Measurements from ENCODE around the gene LMO7. TPM values are rescaled to one million over a fixed set of nuclear protein-coding genes. Genes with fewer than 3 reads are reported as not detected.

The LMO7 gene
- polyA plus RNA-seq, 1 experiment, result 149 TPM

DNA sequence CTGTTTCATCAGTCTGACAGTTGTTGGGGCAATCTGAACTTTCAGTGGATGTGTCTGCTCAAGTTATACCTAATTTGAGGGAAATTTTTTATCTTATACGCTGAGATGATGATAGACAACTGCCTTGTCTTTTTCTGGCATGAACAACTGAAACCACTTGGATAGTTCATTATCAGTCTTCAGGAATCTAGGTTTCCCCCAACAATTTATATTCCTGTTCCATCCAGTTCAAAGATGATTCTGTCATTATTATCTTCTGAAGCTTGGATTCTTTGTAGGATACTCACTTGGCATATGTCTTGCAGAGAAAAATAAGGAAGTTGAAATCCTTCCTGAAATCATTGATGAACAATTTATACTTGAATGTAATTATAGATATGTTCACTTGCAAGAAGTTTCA is 193.7 kb downstream of the LMO7 start:
- peaks cover 11% of the 10 kb centered on the region for H3K36me3 ChIP-seq (ENCODE audit: control insufficient read depth, insufficient read depth, low read length)
- no peaks in the 10 kb centered on the region for H3K27me3 ChIP-seq (ENCODE audit: control insufficient read depth, insufficient read depth, low read length)
- DNase-seq (ENCODE audit: low read depth), result no peak
- ChIA-PET CTCF (interaction anchor here (1.2 kb wide), 1 partner anchor 134 kb away, joined by 4 read pairs; no protein-coding TSS in a partner anchor), POLR2A (no interaction called here)
- TF ChIP-seq, protein P1, sequence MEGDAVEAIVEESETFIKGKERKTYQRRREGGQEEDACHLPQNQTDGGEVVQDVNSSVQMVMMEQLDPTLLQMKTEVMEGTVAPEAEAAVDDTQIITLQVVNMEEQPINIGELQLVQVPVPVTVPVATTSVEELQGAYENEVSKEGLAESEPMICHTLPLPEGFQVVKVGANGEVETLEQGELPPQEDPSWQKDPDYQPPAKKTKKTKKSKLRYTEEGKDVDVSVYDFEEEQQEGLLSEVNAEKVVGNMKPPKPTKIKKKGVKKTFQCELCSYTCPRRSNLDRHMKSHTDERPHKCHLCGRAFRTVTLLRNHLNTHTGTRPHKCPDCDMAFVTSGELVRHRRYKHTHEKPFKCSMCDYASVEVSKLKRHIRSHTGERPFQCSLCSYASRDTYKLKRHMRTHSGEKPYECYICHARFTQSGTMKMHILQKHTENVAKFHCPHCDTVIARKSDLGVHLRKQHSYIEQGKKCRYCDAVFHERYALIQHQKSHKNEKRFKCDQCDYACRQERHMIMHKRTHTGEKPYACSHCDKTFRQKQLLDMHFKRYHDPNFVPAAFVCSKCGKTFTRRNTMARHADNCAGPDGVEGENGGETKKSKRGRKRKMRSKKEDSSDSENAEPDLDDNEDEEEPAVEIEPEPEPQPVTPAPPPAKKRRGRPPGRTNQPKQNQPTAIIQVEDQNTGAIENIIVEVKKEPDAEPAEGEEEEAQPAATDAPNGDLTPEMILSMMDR (IDR thresholded peaks at IDR 0.05; ENCODE audit: insufficient read depth, low read depth, low read length), result no peak
- no peak overlapping the region for H3K4me3 ChIP-seq (ENCODE audit: low read depth, low read length)

DNA sequence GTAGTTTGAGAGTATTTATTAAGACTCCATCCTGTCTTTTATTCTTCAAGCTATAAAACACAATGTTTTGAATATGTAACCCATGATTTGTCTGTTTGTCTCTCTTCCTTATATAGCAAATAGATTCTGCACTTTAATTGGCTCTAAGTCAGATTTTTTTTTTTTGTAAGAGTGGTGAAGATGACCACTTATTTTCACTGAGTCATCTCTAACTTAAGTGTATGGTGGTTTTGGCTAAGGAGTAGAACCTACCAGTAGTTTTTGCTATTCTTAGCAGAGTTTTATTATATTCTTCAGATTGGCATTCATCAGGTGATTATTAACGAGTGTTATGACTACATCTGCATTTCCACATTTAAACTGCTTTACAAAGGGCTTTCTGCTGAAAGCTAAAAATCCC is 194.7 kb downstream of the LMO7 start:
- CTCF ChIA-PET, result interaction anchor here (1.2 kb wide), 1 partner anchor 135 kb away, joined by 4 read pairs; no protein-coding TSS in a partner anchor
- no peak overlapping the region for H3K4me3 ChIP-seq (ENCODE audit: low read depth, low read length)
- POLR2A ChIA-PET, result interaction anchor here (0.6 kb wide), 1 partner anchor 259 kb away, joined by 5 read pairs; no protein-coding TSS in a partner anchor

DNA sequence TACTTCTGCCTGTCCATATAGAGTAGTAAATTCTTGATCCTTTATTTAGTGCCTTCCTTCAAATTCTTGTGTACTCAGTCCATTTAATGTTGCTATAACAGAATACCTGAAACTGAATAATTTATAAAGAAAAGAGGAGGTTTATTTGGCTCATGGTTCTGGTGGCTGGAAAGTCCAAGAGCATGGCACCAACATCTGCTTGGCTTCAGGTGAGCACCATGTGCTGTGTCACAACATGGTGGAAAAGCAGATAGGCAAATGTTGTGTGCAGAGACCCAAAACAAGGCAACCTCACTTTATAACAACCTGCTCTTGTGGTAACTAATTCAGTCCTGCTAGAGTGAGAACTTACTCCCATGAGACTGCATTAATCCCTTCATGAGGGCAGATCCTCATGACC is 195.3 kb downstream of the LMO7 start:
- H3K4me3 ChIP-seq (ENCODE audit: low read depth, low read length), result no peak overlapping the region
- TF ChIP-seq, protein P1 (IDR thresholded peaks at IDR 0.05; ENCODE audit: insufficient read depth, low read depth, low read length), result no peak
- peaks cover 7% of the 10 kb centered on the region for H3K36me3 ChIP-seq (ENCODE audit: control insufficient read depth, insufficient read depth, low read length)
- CTCF ChIA-PET, result interaction anchor here (1.0 to 3.4 kb wide), 2 partner anchors 31 to 135 kb away, joined by 3 to 20 read pairs; no protein-coding TSS in a partner anchor
- DNase-seq (ENCODE audit: low read depth), result no peak
- H3K27me3 ChIP-seq (ENCODE audit: control insufficient read depth, insufficient read depth, low read length), result no peaks in the 10 kb centered on the region
- POLR2A ChIA-PET, result interaction anchor here (0.6 kb wide), 1 partner anchor 260 kb away, joined by 5 read pairs; no protein-coding TSS in a partner anchor

More for the DNA sequence above, 194.7 kb downstream of the LMO7 start:
- H3K36me3 ChIP-seq (ENCODE audit: control insufficient read depth, insufficient read depth, low read length), result peaks cover 7% of the 10 kb centered on the region
- TF ChIP-seq, protein P1 (IDR thresholded peaks at IDR 0.05; ENCODE audit: insufficient read depth, low read depth, low read length), result no peak
- DNase-seq (ENCODE audit: low read depth), result peak; percentile 54
- no peaks in the 10 kb centered on the region for H3K27me3 ChIP-seq (ENCODE audit: control insufficient read depth, insufficient read depth, low read length)

DNA sequence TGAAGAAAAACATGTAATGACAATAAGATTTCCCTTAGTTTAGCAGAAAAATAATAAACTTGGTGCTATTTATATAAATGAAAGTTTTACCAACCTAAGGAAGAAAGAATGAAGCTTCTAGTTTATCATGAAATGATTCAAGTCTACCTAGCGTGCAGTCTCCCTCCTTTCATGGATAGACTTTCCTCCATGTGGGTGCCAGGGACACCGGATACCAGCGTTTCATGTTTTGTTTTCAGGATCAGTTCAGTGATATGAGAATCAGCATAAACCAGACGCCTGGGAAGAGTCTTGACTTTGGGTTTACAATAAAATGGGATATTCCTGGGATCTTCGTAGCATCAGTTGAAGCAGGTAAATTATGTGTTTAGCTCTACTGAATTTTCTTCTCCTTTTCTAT is 196.7 kb downstream of the LMO7 start:
- Histone ChIP-seq H3K4me3 (ENCODE audit: low read depth, low read length) (no peak overlapping the region), H3K36me3 (ENCODE audit: control insufficient read depth, insufficient read depth, low read length) (peaks cover 10% of the 10 kb centered on the region), H3K27me3 (ENCODE audit: control insufficient read depth, insufficient read depth, low read length) (no peaks in the 10 kb centered on the region)
- no peak for DNase-seq (ENCODE audit: low read depth)
- CTCF ChIA-PET, result interaction anchor here (1.3 to 3.4 kb wide), 2 partner anchors 11 to 137 kb away, joined by 3 to 20 read pairs; no protein-coding TSS in a partner anchor
- POLR2A ChIA-PET, result interaction anchor here (0.6 kb wide), 1 partner anchor 39 kb away, joined by 3 read pairs; no protein-coding TSS in a partner anchor
- TF ChIP-seq, protein P1 (IDR thresholded peaks at IDR 0.05; ENCODE audit: insufficient read depth, low read depth, low read length), result no peak

DNA sequence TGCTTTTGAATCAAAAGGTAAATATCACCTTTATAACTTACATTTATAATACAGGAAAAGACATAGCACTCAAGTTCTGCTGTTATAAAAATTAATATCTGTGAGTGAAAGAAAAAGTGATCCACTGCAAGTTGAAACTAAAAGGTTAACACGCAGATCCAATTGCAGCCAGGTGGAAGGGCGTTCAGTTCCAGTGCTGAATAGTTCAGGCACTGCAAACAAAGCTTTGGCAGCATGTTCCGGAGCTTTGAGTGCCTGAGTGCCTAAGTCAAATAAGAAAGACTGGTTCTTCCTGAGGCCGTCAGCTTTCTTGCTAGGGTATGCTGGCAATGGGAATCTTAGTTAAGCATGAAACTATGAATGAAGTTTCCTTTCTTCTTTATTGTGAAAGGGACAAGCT is 200.3 kb downstream of the LMO7 start:
- Histone ChIP-seq H3K4me3 (ENCODE audit: low read depth, low read length) (no peak overlapping the region), H3K36me3 (ENCODE audit: control insufficient read depth, insufficient read depth, low read length) (peaks cover 16% of the 10 kb centered on the region), H3K27me3 (ENCODE audit: control insufficient read depth, insufficient read depth, low read length) (no peaks in the 10 kb centered on the region)
- DNase-seq (ENCODE audit: low read depth), result no peak
- ChIA-PET POLR2A (no interaction called here), CTCF (interaction anchor here (1.1 to 1.6 kb wide), 2 partner anchors 49 to 141 kb away, joined by 3 to 6 read pairs; no protein-coding TSS in a partner anchor)
- TF ChIP-seq, protein P1 (IDR thresholded peaks at IDR 0.05; ENCODE audit: insufficient read depth, low read depth, low read length), result no peak
